Muscle of leg (tissue), 11 donors: ENCODE data around the gene PDPK1. TPM values are rescaled to one million over a fixed set of nuclear protein-coding genes. Genes with fewer than 3 reads are reported as not detected.
A peak's percentile ranks its signal among the peaks of the same experiment; 100 is the strongest.
"Not testable (repeated sequence)": the region's sequence is repeated elsewhere in the genome, so short reads cannot be mapped to it uniquely, and the experiment has no call there.

Experiments used
- DNase-seq: peaks from one replicate; pipeline ENCODE4 v3.0.0; 2013
- H3K27ac ChIP-seq: one replicate; pipeline ENCODE4 v1.5.1; 2013; ENCODE audit warnings: mild to moderate bottlenecking, low read length, control low read depth
- H3K27me3 ChIP-seq: one replicate; pipeline ENCODE4 v1.6.1; 2013; ENCODE audit warnings: low read length; ENCODE audit not compliant: control insufficient read depth, insufficient read depth
- H3K36me3 ChIP-seq: one replicate; pipeline ENCODE4 v1.6.1; 2013; ENCODE audit warnings: low read length; ENCODE audit not compliant: control insufficient read depth, insufficient read depth
- H3K4me1 ChIP-seq: one replicate; pipeline ENCODE4 v1.6.1; 2013; ENCODE audit warnings: low read length; ENCODE audit not compliant: control insufficient read depth, insufficient read depth
- H3K4me3 ChIP-seq: one replicate; pipeline ENCODE4 v1.5.1; 2013; ENCODE audit warnings: low read length, control low read depth
- H3K9me3 ChIP-seq: replicated peaks from 2 replicates; pipeline ENCODE4 v1.6.1; 2013; ENCODE audit warnings: low read depth, low read length; ENCODE audit not compliant: control insufficient read depth
- WGBS: methylation state at CpG from one replicate; pipeline ENCODE4 v1.1.5; 2013; ENCODE audit warnings: missing lambda C conversion rate; ENCODE audit not compliant: insufficient coverage; 5-methylcytosine and 5-hydroxymethylcytosine counted together
- polyA plus RNA-seq, 8 donors: library from polyadenylated mRNA; unstranded; fragments of 120-200 nt; gene quantifications; one replicate each; pipeline versions ENCODE4 v1.2.1 to v1.2.3, GENCODE V29; 2013; ENCODE audit warnings: inconsistent platforms in 1 of 8, low replicate concordance in 1 of 8; ENCODE audit not compliant: insufficient read length in 8 of 8, insufficient read depth in 1 of 8
- total RNA-seq: library from RNA; stranded (reverse); fragments of 120-200 nt; gene quantifications from one replicate; pipeline ENCODE4 v1.2.4, GENCODE V29; 2013

PDPK1 gene
- total and polyA plus RNA-seq, 9 donors: 14.9 to 37.3 (median 28.3) TPM

DNA sequence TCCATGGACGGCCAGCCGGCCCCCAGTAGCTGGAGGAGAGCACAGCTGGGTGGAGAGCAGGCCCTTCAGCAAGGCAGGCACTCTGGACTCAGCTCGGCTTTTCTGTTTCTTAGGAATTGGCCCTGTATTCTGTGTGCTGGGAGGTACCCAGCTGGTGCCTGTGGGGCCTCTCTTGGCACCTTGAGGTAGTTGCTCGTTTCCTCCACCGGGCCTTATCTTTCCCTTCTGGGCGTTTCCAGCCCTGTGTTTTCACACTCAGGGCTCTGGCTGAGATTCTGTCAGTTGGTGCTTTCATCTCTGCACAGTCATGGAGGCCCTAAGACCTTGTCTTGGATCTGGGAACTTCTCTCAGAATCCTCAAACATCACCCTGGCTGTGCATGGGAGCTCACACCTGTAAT, 29.7 kb downstream of the PDPK1 start:
- not testable (repeated sequence) for DNase-seq, H3K4me1 ChIP-seq, H3K4me3 ChIP-seq, H3K9me3 ChIP-seq, H3K27ac ChIP-seq, H3K27me3 ChIP-seq, H3K36me3 ChIP-seq
- no CpG with 5 or more reads among the region's 6 CpGs for WGBS

DNA sequence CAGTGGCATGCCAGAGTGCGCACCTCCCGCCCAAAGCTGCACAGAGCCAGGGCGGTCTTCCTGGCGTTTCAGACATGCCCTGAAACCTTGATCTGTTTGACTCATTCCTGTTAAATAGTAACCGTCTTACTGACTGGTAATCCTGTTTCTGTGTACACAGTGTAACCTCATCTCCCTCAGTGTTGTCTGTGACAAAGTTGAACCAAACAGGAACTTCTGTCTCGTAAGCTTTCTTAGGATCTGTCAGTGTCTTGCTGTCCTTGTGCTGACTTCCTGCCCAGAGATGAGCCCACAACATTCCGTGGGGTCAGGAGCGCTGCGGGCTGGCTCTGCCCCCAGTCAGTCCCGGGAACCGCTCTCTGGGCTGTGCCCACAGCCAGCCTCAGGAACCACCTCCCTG, 30.8 kb downstream of the PDPK1 start:
- not testable (repeated sequence) for H3K36me3 ChIP-seq, H3K27ac ChIP-seq, DNase-seq, H3K9me3 ChIP-seq, H3K4me1 ChIP-seq, H3K4me3 ChIP-seq, H3K27me3 ChIP-seq
- WGBS: no CpG with 5 or more reads among the region's 11 CpGs

- not testable (repeated sequence) for H3K27me3 ChIP-seq, H3K27ac ChIP-seq, H3K4me3 ChIP-seq, H3K4me1 ChIP-seq, H3K9me3 ChIP-seq, DNase-seq, H3K36me3 ChIP-seq
- WGBS: no CpG with 5 or more reads among the region's 6 CpGs
These were observed 34.9 kb downstream of the PDPK1 start for GRCh38 chr16:2572704-2573103.

DNA sequence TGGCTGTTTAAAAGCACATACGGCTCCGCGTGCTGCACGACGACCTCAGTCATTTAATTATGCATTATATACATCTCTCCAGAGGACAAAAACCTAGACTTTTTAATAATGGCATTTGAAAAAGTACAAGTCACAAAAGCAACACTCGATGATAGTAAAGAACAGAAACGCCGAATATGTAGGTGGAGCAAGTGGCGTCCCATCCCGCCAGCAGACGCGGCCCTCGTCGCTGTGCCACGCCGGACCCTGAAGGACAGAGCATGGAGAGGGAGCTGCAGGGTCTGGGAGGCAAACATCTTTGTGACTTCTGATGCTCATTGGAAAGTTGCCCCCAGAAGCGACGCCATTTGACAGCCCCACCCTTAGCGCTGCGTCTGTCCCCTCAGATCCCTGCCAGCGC, 38.0 kb downstream of the PDPK1 start:
- not testable (repeated sequence) for H3K36me3 ChIP-seq, H3K27me3 ChIP-seq, H3K9me3 ChIP-seq, H3K4me3 ChIP-seq, DNase-seq, H3K27ac ChIP-seq, H3K4me1 ChIP-seq
- no CpG with 5 or more reads among the region's 21 CpGs for WGBS

- not testable (repeated sequence) for H3K36me3 ChIP-seq, H3K9me3 ChIP-seq, H3K27ac ChIP-seq, H3K27me3 ChIP-seq, H3K4me3 ChIP-seq, H3K4me1 ChIP-seq, DNase-seq
- WGBS: no CpG with 5 or more reads among the region's 26 CpGs
These were observed 39.2 kb downstream of the PDPK1 start for GRCh38 chr16:2577044-2577443.

DNA sequence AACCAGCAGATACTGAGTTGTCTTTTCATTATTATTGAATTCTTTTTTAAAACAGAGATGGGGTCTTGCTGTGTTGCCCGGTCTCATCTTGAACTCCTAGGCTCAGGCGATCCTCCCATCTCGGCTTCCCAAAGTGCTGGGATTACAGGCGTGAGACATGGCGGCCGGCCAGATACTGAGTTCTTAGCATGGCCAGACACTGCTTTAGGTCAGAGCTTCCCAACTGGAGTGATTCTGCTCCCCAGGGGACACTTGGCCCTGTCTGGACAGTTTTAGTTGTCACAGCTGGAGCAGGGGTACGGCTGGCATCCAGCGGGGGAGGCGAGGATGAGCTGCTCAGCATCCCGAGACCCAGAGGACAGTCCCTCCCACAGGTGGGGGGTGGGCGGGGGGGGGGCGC, 41.1 kb downstream of the PDPK1 start:
- H3K4me1 ChIP-seq, H3K27me3 ChIP-seq, H3K36me3 ChIP-seq, H3K4me3 ChIP-seq, H3K27ac ChIP-seq, DNase-seq, H3K9me3 ChIP-seq: not testable (repeated sequence)
- no CpG with 5 or more reads among the region's 12 CpGs for WGBS

DNA sequence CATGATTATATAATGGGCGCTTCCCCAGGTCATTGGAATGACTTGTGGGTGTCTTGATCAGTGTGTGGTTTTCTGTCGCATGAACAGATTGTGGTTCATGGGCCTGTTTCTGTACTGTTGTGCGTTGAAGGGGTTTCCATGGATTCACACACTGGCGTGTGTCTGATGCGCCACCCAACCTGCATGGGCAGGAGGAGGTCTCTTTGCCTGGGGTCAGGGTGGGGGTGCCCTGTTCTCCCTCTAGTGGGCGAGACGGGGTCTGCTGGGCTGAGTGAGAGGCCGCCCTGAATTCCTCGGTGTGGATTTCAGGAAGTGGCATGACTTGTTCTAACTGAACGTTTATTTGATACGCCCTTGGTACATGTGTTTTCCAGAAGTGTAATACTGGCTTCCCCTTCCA, 42.3 kb downstream of the PDPK1 start:
- not testable (repeated sequence) for H3K4me1 ChIP-seq, H3K4me3 ChIP-seq
- no CpG with 5 or more reads among the region's 11 CpGs for WGBS

DNA sequence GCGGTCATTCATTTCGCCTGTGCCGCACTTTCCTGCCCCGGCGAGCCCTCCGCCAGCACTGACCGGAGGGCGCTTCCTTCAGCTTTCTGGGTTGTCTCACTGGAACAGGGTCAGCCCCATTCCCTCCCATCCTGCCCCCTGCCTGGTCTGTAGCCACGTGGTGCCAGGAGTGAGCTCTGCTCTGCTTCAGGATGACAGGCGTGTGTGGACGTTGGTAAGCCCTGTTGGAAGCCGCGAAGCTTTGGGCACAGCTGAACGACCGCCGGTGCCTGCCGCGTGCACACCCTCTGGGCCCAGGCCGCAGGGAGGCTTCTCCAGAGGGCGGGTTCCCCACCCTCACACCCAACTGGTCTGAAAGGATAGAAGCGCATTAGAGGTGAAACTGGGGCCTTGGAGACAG, 43.0 kb downstream of the PDPK1 start:
- H3K4me1 ChIP-seq: peaks cover 13% of the 10 kb centered on the region
- not testable (repeated sequence) for H3K27me3 ChIP-seq, H3K9me3 ChIP-seq, H3K27ac ChIP-seq, H3K4me3 ChIP-seq, DNase-seq, H3K36me3 ChIP-seq
- WGBS: no CpG with 5 or more reads among the region's 21 CpGs

More for the DNA sequence above, 42.3 kb downstream of the PDPK1 start:
- not testable (repeated sequence) for H3K27me3 ChIP-seq, H3K27ac ChIP-seq, DNase-seq, H3K36me3 ChIP-seq, H3K9me3 ChIP-seq

DNA sequence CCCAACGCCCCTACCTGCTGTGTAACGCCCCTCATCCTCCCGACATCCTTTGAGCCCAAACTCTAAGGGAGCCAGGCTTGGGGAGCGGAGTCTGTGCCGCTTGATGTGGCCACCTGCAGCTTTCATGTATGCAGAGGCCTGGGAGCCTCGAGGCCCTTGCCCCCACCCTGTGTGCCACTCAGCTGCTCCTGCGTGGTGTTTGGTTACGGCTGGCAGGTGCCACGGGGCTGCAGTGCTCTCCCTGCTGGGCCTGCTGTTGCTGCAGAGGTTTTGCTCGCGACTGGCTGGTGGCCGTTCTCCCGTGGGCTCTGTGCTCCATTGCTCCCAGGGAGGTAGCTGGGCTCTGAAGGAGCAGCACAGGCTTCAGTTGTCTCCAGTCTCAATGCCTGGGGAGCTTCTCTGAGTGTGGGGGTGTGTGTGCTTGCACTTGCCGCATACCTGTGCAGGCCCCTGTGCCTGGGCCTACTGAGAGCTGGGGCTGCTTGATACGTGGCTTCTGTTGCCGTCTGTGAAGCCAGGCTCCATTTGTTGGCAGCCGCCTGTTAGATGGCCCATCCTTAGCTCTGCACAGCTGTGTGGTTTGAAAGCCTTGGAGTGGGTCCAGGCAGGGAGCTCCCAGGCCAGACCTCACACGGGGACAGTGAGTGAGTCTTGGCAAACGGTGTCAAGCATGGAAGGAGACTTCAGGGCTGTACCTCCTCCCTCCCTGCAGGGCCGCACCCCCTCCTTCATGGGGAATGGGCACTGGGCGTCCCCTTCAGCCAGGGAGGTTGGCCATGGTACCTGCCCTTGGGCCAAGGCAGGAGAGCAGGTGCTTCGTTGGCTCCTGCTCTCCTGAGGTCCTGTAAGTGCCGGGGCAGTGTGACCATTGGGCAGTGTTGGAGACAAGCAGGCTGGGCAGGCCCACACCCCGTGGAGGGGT, 47.2 kb downstream of the PDPK1 start:
- WGBS: 51% methylated on average over 19 of the region's 24 CpGs
- Histone ChIP-seq H3K36me3 (peaks cover 45% of the 10 kb centered on the region), H3K4me1 (peaks cover 20% of the 10 kb centered on the region), H3K27ac (peak overlapping the region; percentile 57), H3K27me3 (no peaks in the 10 kb centered on the region), H3K4me3 (no peak overlapping the region), H3K9me3 (no peaks in the 10 kb centered on the region)
- peak; percentile 89 for DNase-seq

DNA sequence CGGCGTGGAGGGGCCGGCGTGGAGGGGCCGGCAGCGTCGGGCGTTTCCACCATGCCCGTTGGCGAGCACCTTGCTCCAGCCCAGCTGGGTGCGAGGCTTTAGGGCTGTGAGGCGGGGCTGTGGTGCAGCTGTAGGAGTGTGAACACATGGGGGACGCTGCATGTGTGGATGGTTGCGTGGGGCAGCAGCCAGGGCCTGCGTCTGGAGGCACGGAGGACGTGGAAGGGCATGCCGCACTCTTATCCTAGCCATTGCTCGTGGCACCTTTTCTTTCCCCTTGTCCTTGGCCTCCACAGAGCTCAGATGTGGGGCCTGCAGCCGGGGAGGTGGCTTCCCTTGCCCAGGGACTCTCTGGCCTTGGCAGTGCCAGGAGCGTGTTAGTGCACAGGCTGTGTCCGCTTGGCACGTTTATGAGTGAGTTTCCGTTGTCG, 47.8 kb downstream of the PDPK1 start:
- Histone ChIP-seq H3K27ac (no peak overlapping the region), H3K9me3 (no peaks in the 10 kb centered on the region), H3K4me3 (no peak overlapping the region), H3K36me3 (peaks cover 50% of the 10 kb centered on the region), H3K27me3 (no peaks in the 10 kb centered on the region), H3K4me1 (peaks cover 20% of the 10 kb centered on the region)
- DNase-seq: peak; percentile 33
- WGBS: 83% methylated on average over 13 of the region's 25 CpGs
